ENCODE measurements around the gene TNF. TPM values are rescaled to one million over a fixed set of nuclear protein-coding genes. Genes with fewer than 3 reads are reported as not detected.

Gene TNF
- total and polyA plus RNA-seq, 2 of the 13 experiments (the other 11 are each of a cell fraction or from before 2014, with no cell fraction given) = not detected

GRCh38 chr6:31620586-31621319 lies 45.4 kb downstream of the TNF start, which contains the start of gene PRRC2A (continued):
- no peak for TF ChIP-seq DDIT3 (CRISPR knock-in tag; IDR thresholded peaks at IDR 0.05)
- no peak for TF ChIP-seq MED13 (CRISPR knock-in tag; IDR thresholded peaks at IDR 0.05)
- TF ChIP-seq ZNF800 (CRISPR knock-in tag; IDR thresholded peaks at IDR 0.05) = no peak
- TF ChIP-seq ZNF816 (CRISPR knock-in tag; IDR thresholded peaks at IDR 0.05; ENCODE audit: borderline replicate concordance) = no peak; the same call in 1 of the 2 replicates
- no peak for TF ChIP-seq PBX2 (CRISPR knock-in tag; IDR thresholded peaks at IDR 0.05)
- TF ChIP-seq TAF1 (CRISPR knock-in tag; IDR thresholded peaks at IDR 0.05) = peak; percentile 78
- TF ChIP-seq HDAC6 (IDR thresholded peaks at IDR 0.05; ENCODE audit: low read depth, low read length) = no peak
- TF ChIP-seq RBAK (CRISPR knock-in tag; IDR thresholded peaks at IDR 0.05) = no peak
- no peak for TF ChIP-seq RBM22 (optimal IDR thresholded peaks at IDR 0.05; ENCODE audit: low read length)
- TF ChIP-seq SAP130 (CRISPR knock-in tag; IDR thresholded peaks at IDR 0.05; ENCODE audit: low read depth) = peak; percentile 71
- TF ChIP-seq ZNF383 (CRISPR knock-in tag; IDR thresholded peaks at IDR 0.05; ENCODE audit: borderline replicate concordance) = no peak
- TF ChIP-seq RAD21 (CRISPR knock-in tag; IDR thresholded peaks at IDR 0.05) = peak; percentile 57
- no peak for TF ChIP-seq TCF7 (IDR thresholded peaks at IDR 0.05; ENCODE audit: low read depth)
- TF ChIP-seq TFE3 (CRISPR knock-in tag; IDR thresholded peaks at IDR 0.05) = no peak
- peak; percentile 56; the same call in 1 of the 2 replicates for TF ChIP-seq ZFP82 (CRISPR knock-in tag; IDR thresholded peaks at IDR 0.05; ENCODE audit: borderline replicate concordance)
- TF ChIP-seq REPIN1 (CRISPR knock-in tag; IDR thresholded peaks at IDR 0.05; ENCODE audit: borderline replicate concordance, low read depth) = peak; percentile 12
- TF ChIP-seq ZNF280D (CRISPR knock-in tag; IDR thresholded peaks at IDR 0.05) = no peak
- no peak for TF ChIP-seq MLX (CRISPR knock-in tag; IDR thresholded peaks at IDR 0.05)
